HepG2 (cell line): ENCODE measurements around the gene TNFAIP8L3. TPM values are rescaled to one million over a fixed set of nuclear protein-coding genes. Genes with fewer than 3 reads are reported as not detected.

Source experiments
- ATAC-seq: fragments of 200-7000 bp; cut with Tn5 transposase; 3 replicates; pipeline ENCODE4 v1.9.1; 2020; ENCODE audit warnings: mild to moderate bottlenecking, moderate library complexity
- BruUV-seq: library from RNA; stranded (reverse); fragments of 400-500 nt; replicated peaks from 2 replicates; lab custom pipeline; 2021; lab: Mats Ljungman, UMichigan
- CTCF ChIA-PET: fragments of 300-600 bp; formaldehyde crosslinking; extraction: SDS; loops from one replicate; lab custom pipeline; 2021; ENCODE audit warnings: low total read pairs, inconsistent platforms, low intra/inter-chr PET ratio; lab: Yijun Ruan, JAX
- POLR2A ChIA-PET: fragments of 350-600 bp; sonication (Branson Sonifier 250); formaldehyde crosslinking; loops from one replicate; lab custom pipeline; 2020; ENCODE audit warnings: antibody characterized with exemption, inconsistent platforms; lab: Yijun Ruan, JAX
- DNase-seq: peaks from one replicate; pipeline ENCODE4 v3.0.0-alpha.2; 2015; ENCODE audit warnings: low spot score
- FAIRE-seq: peaks from 3 replicates; lab custom pipeline; 2011; peaks lifted over from hg19 to GRCh38; lab: Jason Lieb, UNC
- H2AFZ ChIP-seq: one replicate; pipeline ENCODE4 v1.6.1; 2011; ENCODE audit warnings: low read length, inconsistent platforms
- H3K27ac ChIP-seq: fragments of 300-600 bp; 3 replicates; pipeline ENCODE4 v1.8.0; 2011; ENCODE audit warnings: mixed run types, mild to moderate bottlenecking, mixed read lengths, low read length, inconsistent platforms; ENCODE audit not compliant: insufficient read depth; ENCODE audit errors: extremely low read length
- H3K27me3 ChIP-seq, 2 experiments: fragments of 200-600 bp in 1 of 2; 2 replicates in 1 of 2; 3 replicates in 1 of 2; pipeline versions ENCODE4 v1.6.0 to v1.8.0; 2011; ENCODE audit warnings: low read length in 2 of 2, mild to moderate bottlenecking in 2 of 2, moderate library complexity in 2 of 2, inconsistent platforms in 1 of 2; ENCODE audit not compliant: insufficient read depth in 2 of 2, control insufficient read depth in 1 of 2
- H3K36me3 ChIP-seq, 2 experiments: fragments of 200-600 bp in 1 of 2; replicated peaks in 1 of 2; 2 replicates in 1 of 2; 3 replicates in 1 of 2; pipeline versions ENCODE4 v1.5.1 to v1.8.0; 2011; ENCODE audit warnings: low read length in 2 of 2, inconsistent platforms in 1 of 2; ENCODE audit not compliant: insufficient read depth in 2 of 2, control insufficient read depth in 1 of 2
- H3K4me1 ChIP-seq: 2 replicates; pipeline ENCODE4 v1.5.1; 2012; ENCODE audit warnings: low read length, inconsistent platforms; ENCODE audit not compliant: insufficient read depth
- H3K4me2 ChIP-seq: 2 replicates; pipeline ENCODE4 v1.6.0; 2011; ENCODE audit warnings: low read depth, low read length, inconsistent platforms
- H3K4me3 ChIP-seq, 3 experiments: fragments of 200-600 bp in 1 of 3; sonication (generic), shearing (Covaris generic) in 1 of 3; replicated peaks in 1 of 3; 2 replicates each; pipeline ENCODE4 v1.5.1; 2011 to 2016; ENCODE audit warnings: low read length in 3 of 3, inconsistent platforms in 2 of 3, low read depth in 2 of 3, mild to moderate bottlenecking in 2 of 3, control low read depth in 1 of 3, mixed read lengths in 1 of 3; ENCODE audit not compliant: insufficient read depth in 1 of 3
- H3K79me2 ChIP-seq: one replicate; pipeline ENCODE4 v1.6.1; 2011; ENCODE audit warnings: low read length, inconsistent platforms; ENCODE audit not compliant: insufficient read depth
- H3K9ac ChIP-seq: 2 replicates; pipeline ENCODE4 v1.6.0; 2011; ENCODE audit warnings: mild to moderate bottlenecking, low read depth, low read length, inconsistent platforms; ENCODE audit not compliant: insufficient read depth
- H3K9me3 ChIP-seq: 2 replicates; pipeline ENCODE4 v1.5.1; 2012; ENCODE audit warnings: mild to moderate bottlenecking, low read length
- H4K20me1 ChIP-seq: 2 replicates; pipeline ENCODE4 v1.6.0; 2011; ENCODE audit warnings: inconsistent platforms, mild to moderate bottlenecking, low read length, moderate library complexity; ENCODE audit not compliant: insufficient read depth
- CHCHD3 ChIP-seq: sonication (generic); formaldehyde crosslinking; IDR thresholded peaks from 2 replicates; pipeline ENCODE4 v1.8.0; 2022; ENCODE audit warnings: mild to moderate bottlenecking, missing genetic modification reagents, moderate library complexity
- RAD21 ChIP-seq: fragments of 450-650 bp; formaldehyde crosslinking; IDR thresholded peaks from 2 replicates; pipeline ENCODE4 v1.5.0; 2020; ENCODE audit warnings: mild to moderate bottlenecking
- SCMH1 ChIP-seq: sonication (generic); formaldehyde crosslinking; IDR thresholded peaks from 2 replicates; pipeline ENCODE4 v1.9.0; 2021; ENCODE audit warnings: missing genetic modification reagents, mild to moderate bottlenecking, borderline replicate concordance
- SOX13 ChIP-seq, 3 experiments: fragments of 450-650 bp in 1 of 3; sonication (generic) in 1 of 3; formaldehyde crosslinking in 1 of 3; IDR thresholded peaks in 2 of 3; conservative IDR thresholded peaks in 1 of 3; 2 replicates each; pipeline versions ENCODE4 v1.5.0 to v1.6.1; 2016 to 2020; ENCODE audit warnings: antibody characterized with exemption in 1 of 3, mild to moderate bottlenecking in 1 of 3, missing compliant biosample characterization in 1 of 3, missing genetic modification reagents in 1 of 3, moderate library complexity in 1 of 3
- SP1 ChIP-seq, 2 experiments: fragments of 450-650 bp in 1 of 2; sonication (generic) in 1 of 2; formaldehyde crosslinking in 1 of 2; IDR thresholded peaks; 2 replicates each; pipeline versions ENCODE4 v1.4.0 to v1.6.1; 2016 to 2020; ENCODE audit warnings: missing genetic modification reagents in 1 of 2
- SP5 ChIP-seq: IDR thresholded peaks from 2 replicates; pipeline ENCODE4 v1.6.1; 2016; ENCODE audit warnings: low read depth, borderline replicate concordance
- ZBTB21 ChIP-seq: sonication (generic); formaldehyde crosslinking; IDR thresholded peaks from 2 replicates; pipeline ENCODE4 v1.4.0; 2020; ENCODE audit warnings: missing genetic modification reagents
- ZNF101 ChIP-seq: sonication (generic); formaldehyde crosslinking; IDR thresholded peaks from 2 replicates; pipeline ENCODE4 v1.4.0; 2020; ENCODE audit warnings: mild to moderate bottlenecking, low read depth, missing genetic modification reagents, borderline replicate concordance
- ZNF333 ChIP-seq: sonication (generic); formaldehyde crosslinking; IDR thresholded peaks from 2 replicates; pipeline ENCODE4 v1.4.0; 2020; ENCODE audit warnings: mild to moderate bottlenecking, missing genetic modification reagents, borderline replicate concordance
- ZNF878 ChIP-seq: sonication (generic); formaldehyde crosslinking; IDR thresholded peaks from 2 replicates; pipeline ENCODE4 v1.8.1; 2023; ENCODE audit warnings: mild to moderate bottlenecking, missing genetic modification reagents, moderate library complexity
- WGBS: methylation state at CpG from one replicate; pipeline ENCODE4 v1.1.6; 2017; ENCODE audit warnings: low lambda C conversion rate; 5-methylcytosine and 5-hydroxymethylcytosine counted together
- in situ Hi-C: cut with HindIII; loops from 2 replicates; pipeline ENCODE4 v1.10.0; 2017; ENCODE audit warnings: low pct_unique_long_range_greater_than_20kb; ENCODE audit not compliant: extremely low pct_ligation_motif_present
- intact Hi-C: fragments of 100-400 bp; cut with micrococcal nuclease; formaldehyde crosslinking; loops from one replicate; pipeline ENCODE4 v1.10.0; 2022; ENCODE audit not compliant: unreplicated experiment
- polyA plus RNA-seq, 8 experiments: library from polyadenylated mRNA; depleted of rRNA in 3 of 8; stranded (reverse) in 7 of 8; unstranded in 1 of 8; fragments of >200 nt; fragmentation: Illumina TruSeq in 4 of 8; extraction: Trizol in 4 of 8; gene quantifications; 2 replicates each; pipeline versions ENCODE4 v1.2.1 to v1.2.3, GENCODE V29; 2011 to 2016; ENCODE audit warnings: low read depth in 4 of 8, missing spikeins in 1 of 8, mixed read lengths in 1 of 8; ENCODE audit not compliant: insufficient read depth in 1 of 8
- total RNA-seq, 5 experiments: library from RNA; depleted of rRNA; stranded (reverse); fragments of >200 nt; fragmentation: Illumina TruSeq; extraction: Trizol; gene quantifications; 2 replicates each; pipeline ENCODE4 v1.2.3, GENCODE V29; 2016; ENCODE audit warnings: low read depth in 1 of 5
- TF ChIP-seq, protein P1 (sequence below): sonication (generic); formaldehyde crosslinking; IDR thresholded peaks from 2 replicates; pipeline ENCODE4 v1.8.0; 2022; ENCODE audit warnings: low read depth, missing genetic modification reagents
- TF ChIP-seq, protein P2 (sequence below): sonication (generic); formaldehyde crosslinking; conservative IDR thresholded peaks from 2 replicates; pipeline ENCODE4 v1.4.0; 2020; ENCODE audit warnings: mild to moderate bottlenecking, missing genetic modification reagents, moderate library complexity

The TNFAIP8L3 gene
- total and polyA plus RNA-seq, 2 of the 13 experiments (the other 11 are each of a cell fraction or from before 2014, with no cell fraction given): 0.15 to 4.0 TPM

DNA sequence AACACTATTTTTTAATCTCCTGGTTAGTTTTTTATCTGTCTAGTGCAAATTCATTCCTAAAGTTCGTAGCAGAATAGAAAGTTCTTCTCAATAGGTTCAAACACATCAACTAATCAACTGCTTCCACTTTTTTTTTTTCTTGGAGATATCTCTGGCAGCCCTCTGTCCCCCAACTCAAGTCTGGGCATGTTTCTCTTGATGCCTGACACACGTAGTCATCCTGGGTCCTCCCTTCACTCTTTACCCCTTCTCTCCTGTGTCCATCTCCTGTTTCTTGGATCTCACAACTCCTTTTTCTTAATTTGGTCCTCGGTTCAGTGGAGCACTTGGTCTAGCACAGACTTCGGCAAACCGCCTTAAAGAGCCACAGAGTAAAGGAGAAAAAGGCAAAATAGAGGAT is 14.4 kb downstream of the TNFAIP8L3 start:
- Histone ChIP-seq H3K27ac (no peak overlapping the region), H3K4me3 (no peak overlapping the region), H4K20me1 (no peaks in the 10 kb centered on the region), H3K27me3 (no peaks in the 10 kb centered on the region), H3K4me1 (no peaks in the 10 kb centered on the region), H3K79me2 (no peaks in the 10 kb centered on the region), H3K9me3 (no peaks in the 10 kb centered on the region), H2AFZ (no peak overlapping the region), H3K36me3 (peaks cover 0 to under 1% of the 10 kb centered on the region in 2 experiments; a peak in 2 of 5 replicates), H3K9ac (no peak overlapping the region), H3K4me2 (no peak overlapping the region)
- CTCF ChIA-PET: no interaction called here
- intact Hi-C loops: no loop called here
- no TSS peak for BruUV-seq
- TF ChIP-seq RAD21 (CRISPR knock-in tag): no peak
- no peak for TF ChIP-seq SCMH1 (CRISPR knock-in tag)
- TF ChIP-seq, protein P1, sequence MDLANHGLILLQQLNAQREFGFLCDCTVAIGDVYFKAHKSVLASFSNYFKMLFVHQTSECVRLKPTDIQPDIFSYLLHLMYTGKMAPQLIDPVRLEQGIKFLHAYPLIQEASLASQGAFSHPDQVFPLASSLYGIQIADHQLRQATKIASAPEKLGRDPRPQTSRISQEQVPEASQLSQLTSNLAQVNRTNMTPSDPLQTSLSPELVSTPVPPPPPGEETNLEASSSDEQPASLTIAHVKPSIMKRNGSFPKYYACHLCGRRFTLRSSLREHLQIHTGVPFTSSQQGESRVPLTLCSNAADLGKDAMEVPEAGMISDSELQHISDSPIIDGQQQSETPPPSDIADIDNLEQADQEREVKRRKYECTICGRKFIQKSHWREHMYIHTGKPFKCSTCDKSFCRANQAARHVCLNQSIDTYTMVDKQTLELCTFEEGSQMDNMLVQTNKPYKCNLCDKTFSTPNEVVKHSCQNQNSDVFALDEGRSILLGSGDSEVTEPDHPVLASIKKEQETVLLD (CRISPR knock-in tag): no peak
- TF ChIP-seq SP1 (IDR thresholded peaks at IDR 0.05): no peak
- no peak for TF ChIP-seq SP1 (CRISPR knock-in tag; IDR thresholded peaks at IDR 0.05)
- no peak for TF ChIP-seq CHCHD3 (CRISPR knock-in tag)
- TF ChIP-seq ZNF101 (CRISPR knock-in tag): no peak
- TF ChIP-seq ZNF878 (CRISPR knock-in tag): no peak
- TF ChIP-seq, protein P2, sequence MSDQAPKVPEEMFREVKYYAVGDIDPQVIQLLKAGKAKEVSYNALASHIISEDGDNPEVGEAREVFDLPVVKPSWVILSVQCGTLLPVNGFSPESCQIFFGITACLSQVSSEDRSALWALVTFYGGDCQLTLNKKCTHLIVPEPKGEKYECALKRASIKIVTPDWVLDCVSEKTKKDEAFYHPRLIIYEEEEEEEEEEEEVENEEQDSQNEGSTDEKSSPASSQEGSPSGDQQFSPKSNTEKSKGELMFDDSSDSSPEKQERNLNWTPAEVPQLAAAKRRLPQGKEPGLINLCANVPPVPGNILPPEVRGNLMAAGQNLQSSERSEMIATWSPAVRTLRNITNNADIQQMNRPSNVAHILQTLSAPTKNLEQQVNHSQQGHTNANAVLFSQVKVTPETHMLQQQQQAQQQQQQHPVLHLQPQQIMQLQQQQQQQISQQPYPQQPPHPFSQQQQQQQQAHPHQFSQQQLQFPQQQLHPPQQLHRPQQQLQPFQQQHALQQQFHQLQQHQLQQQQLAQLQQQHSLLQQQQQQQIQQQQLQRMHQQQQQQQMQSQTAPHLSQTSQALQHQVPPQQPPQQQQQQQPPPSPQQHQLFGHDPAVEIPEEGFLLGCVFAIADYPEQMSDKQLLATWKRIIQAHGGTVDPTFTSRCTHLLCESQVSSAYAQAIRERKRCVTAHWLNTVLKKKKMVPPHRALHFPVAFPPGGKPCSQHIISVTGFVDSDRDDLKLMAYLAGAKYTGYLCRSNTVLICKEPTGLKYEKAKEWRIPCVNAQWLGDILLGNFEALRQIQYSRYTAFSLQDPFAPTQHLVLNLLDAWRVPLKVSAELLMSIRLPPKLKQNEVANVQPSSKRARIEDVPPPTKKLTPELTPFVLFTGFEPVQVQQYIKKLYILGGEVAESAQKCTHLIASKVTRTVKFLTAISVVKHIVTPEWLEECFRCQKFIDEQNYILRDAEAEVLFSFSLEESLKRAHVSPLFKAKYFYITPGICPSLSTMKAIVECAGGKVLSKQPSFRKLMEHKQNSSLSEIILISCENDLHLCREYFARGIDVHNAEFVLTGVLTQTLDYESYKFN (CRISPR knock-in tag): no peak
- no peak for TF ChIP-seq ZNF333 (CRISPR knock-in tag)
- TF ChIP-seq SP5 (CRISPR knock-in tag): no peak
- TF ChIP-seq SOX13 (IDR thresholded peaks at IDR 0.05): no peak
- TF ChIP-seq SOX13 (CRISPR knock-in tag; conservative IDR thresholded peaks at IDR 0.05 in 1 of 2, IDR thresholded peaks at IDR 0.05 in 1 of 2): no peak
- no peak for TF ChIP-seq ZBTB21 (CRISPR knock-in tag)
- in situ Hi-C loops: no loop called here
- DNase-seq: no peak
- ATAC-seq: no peak
- no peak for FAIRE-seq
- POLR2A ChIA-PET: no interaction called here
- WGBS: 96% methylated on average over 5 of the region's 5 CpGs
